Measurements from ENCODE around the gene ZNF776. TPM values are rescaled to one million over a fixed set of nuclear protein-coding genes. Genes with fewer than 3 reads are reported as not detected.
"Not testable (repeated sequence)": the region's sequence is repeated elsewhere in the genome, so short reads cannot be mapped to it uniquely, and the experiment has no call there.

Gene ZNF776
- polyA plus RNA-seq, 1 donor from 2014 or later: 13.4 TPM

- Mint-ChIP-seq H3K9me3 (peaks cover 26 to 42% (median 33%) of the 10 kb centered on the region in 3 donors), H3K4me1 (peaks cover 0 to 5% (median 4%) of the 10 kb centered on the region in 3 donors), H3K36me3 (peaks cover 48% of the 10 kb centered on the region), H3K27ac (no peak overlapping the region), H3K27me3 (no peaks in the 10 kb centered on the region), H3K4me3 (no peak overlapping the region)
Observed at GRCh38 chr19:57755031-57755430, 8.4 kb downstream of the ZNF776 start.

GRCh38 chr19:57757941-57758340 lies 11.3 kb downstream of the ZNF776 start:
- Mint-ChIP-seq H3K9me3 (peaks cover 17 to 23% (median 18%) of the 10 kb centered on the region in 3 donors), H3K4me1 (no peaks in the 10 kb centered on the region), H3K27me3 (no peaks in the 10 kb centered on the region), H3K27ac (no peak overlapping the region), H3K36me3 (peaks cover 31% of the 10 kb centered on the region), H3K4me3 (no peak overlapping the region)

GRCh38 chr19:57759096-57759495 lies 12.5 kb downstream of the ZNF776 start:
- H3K4me1 Mint-ChIP-seq: no peaks in the 10 kb centered on the region
- no peak overlapping the region for H3K27ac Mint-ChIP-seq
- H3K4me3 Mint-ChIP-seq: no peak overlapping the region
- H3K9me3 Mint-ChIP-seq: peaks cover 7 to 15% (median 11%) of the 10 kb centered on the region in 3 donors
- no peaks in the 10 kb centered on the region for H3K27me3 Mint-ChIP-seq
- H3K36me3 Mint-ChIP-seq: peaks cover 24% of the 10 kb centered on the region

GRCh38 chr19:57769345-57770131 lies 22.9 kb downstream of the ZNF776 start, which contains the start of gene ZNF586:
TSS of gene ZNF586 (plus strand) at chr19:57769676. CDS start at chr19:57769843, 167 bp downstream.
- Mint-ChIP-seq H3K9me3 (peaks cover 10 to 17% (median 13%) of the 10 kb centered on the region in 3 donors), H3K27me3 (no peaks in the 10 kb centered on the region), H3K36me3 (peaks cover 14% of the 10 kb centered on the region), H3K27ac (peak within 1 kb of the TSS; percentile 60 to 96 (median 92)), H3K4me3 (peak within 1 kb of the TSS; percentile 91 to 99 (median 96)), H3K4me1 (peaks cover 23 to 29% (median 25%) of the 10 kb centered on the region in 3 donors)

GRCh38 chr19:57771417-57771816 lies 24.8 kb downstream of the ZNF776 start:
- H3K9me3 Mint-ChIP-seq: peaks cover 13 to 27% (median 16%) of the 10 kb centered on the region in 3 donors
- H3K4me1 Mint-ChIP-seq: peaks cover 25 to 39% (median 27%) of the 10 kb centered on the region in 3 donors
- peaks cover 19% of the 10 kb centered on the region for H3K36me3 Mint-ChIP-seq
- peak overlapping the region; percentile 25 to 80 (median 38) for H3K4me3 Mint-ChIP-seq
- H3K27ac Mint-ChIP-seq: peak overlapping the region in 2 of 3 donors; percentile 15 to 39
- H3K27me3 Mint-ChIP-seq: no peaks in the 10 kb centered on the region

- Mint-ChIP-seq H3K27ac (no peak overlapping the region), H3K4me3 (peak overlapping the region in 1 of 4 donors; percentile 91), H3K4me1 (peaks cover 26 to 41% (median 31%) of the 10 kb centered on the region in 3 donors), H3K36me3 (peaks cover 31% of the 10 kb centered on the region), H3K27me3 (no peaks in the 10 kb centered on the region), H3K9me3 (peaks cover 13 to 37% (median 29%) of the 10 kb centered on the region in 3 donors)
Observed at GRCh38 chr19:57773488-57773887, 26.9 kb downstream of the ZNF776 start.

GRCh38 chr19:57776764-57777296 lies 30.2 kb downstream of the ZNF776 start:
- Mint-ChIP-seq H3K27me3 (no peaks in the 10 kb centered on the region), H3K36me3 (peaks cover 51% of the 10 kb centered on the region), H3K4me1 (peaks cover 14 to 27% (median 15%) of the 10 kb centered on the region in 3 donors), H3K4me3 (peak overlapping the region in 1 of 4 donors; percentile 56), H3K27ac (peak overlapping the region in 2 of 3 donors; percentile 47 to 74), H3K9me3 (peaks cover 16 to 54% (median 50%) of the 10 kb centered on the region in 3 donors)

- H3K36me3 Mint-ChIP-seq: peaks cover 45% of the 10 kb centered on the region
- H3K9me3 Mint-ChIP-seq: peaks cover 13 to 52% (median 50%) of the 10 kb centered on the region in 3 donors
- H3K27me3 Mint-ChIP-seq: no peaks in the 10 kb centered on the region
- no peak overlapping the region for H3K4me3 Mint-ChIP-seq
- peaks cover 10 to 18% (median 12%) of the 10 kb centered on the region in 3 donors for H3K4me1 Mint-ChIP-seq
- H3K27ac Mint-ChIP-seq: peak overlapping the region in 1 of 3 donors; percentile 35
Observed at GRCh38 chr19:57778336-57778735, 31.7 kb downstream of the ZNF776 start.

- H3K9me3 Mint-ChIP-seq: peaks cover 9 to 50% (median 47%) of the 10 kb centered on the region in 3 donors
- peak overlapping the region in 1 of 3 donors; percentile 28 for H3K27ac Mint-ChIP-seq
- H3K4me3 Mint-ChIP-seq: no peak overlapping the region
- H3K4me1 Mint-ChIP-seq: peaks cover 8 to 13% (median 10%) of the 10 kb centered on the region in 3 donors
- H3K27me3 Mint-ChIP-seq: no peaks in the 10 kb centered on the region
- peaks cover 42% of the 10 kb centered on the region for H3K36me3 Mint-ChIP-seq
Observed at GRCh38 chr19:57779220-57779845, 32.7 kb downstream of the ZNF776 start.

GRCh38 chr19:57786286-57786685 lies 39.7 kb downstream of the ZNF776 start:
- H3K4me3 Mint-ChIP-seq: no peak overlapping the region
- peaks cover 0 to 2% (median 1%) of the 10 kb centered on the region in 3 donors for H3K4me1 Mint-ChIP-seq
- H3K9me3 Mint-ChIP-seq: peaks cover 0 to 18% (median 15%) of the 10 kb centered on the region in 3 donors
- peak overlapping the region in 1 of 3 donors; percentile 59 for H3K27ac Mint-ChIP-seq
- no peaks in the 10 kb centered on the region for H3K27me3 Mint-ChIP-seq
- H3K36me3 Mint-ChIP-seq: peaks cover 20% of the 10 kb centered on the region

- Mint-ChIP-seq H3K27me3 (no peaks in the 10 kb centered on the region), H3K4me1 (peaks cover 0 to 2% (median 1%) of the 10 kb centered on the region in 3 donors), H3K4me3 (no peak overlapping the region), H3K9me3 (peaks cover 0 to 15% (median 15%) of the 10 kb centered on the region in 3 donors), H3K36me3 (peaks cover 20% of the 10 kb centered on the region), H3K27ac (no peak overlapping the region)
Observed at GRCh38 chr19:57786906-57787305, 40.3 kb downstream of the ZNF776 start.

- peaks cover 0 to 4% (median 1%) of the 10 kb centered on the region in 3 donors for H3K4me1 Mint-ChIP-seq
- peaks cover 0 to 15% (median 10%) of the 10 kb centered on the region in 3 donors for H3K9me3 Mint-ChIP-seq
- no peak overlapping the region for H3K4me3 Mint-ChIP-seq
- H3K27me3 Mint-ChIP-seq: no peaks in the 10 kb centered on the region
- H3K27ac Mint-ChIP-seq: no peak overlapping the region
- peaks cover 21% of the 10 kb centered on the region for H3K36me3 Mint-ChIP-seq
Observed at GRCh38 chr19:57788114-57788692, 41.6 kb downstream of the ZNF776 start.

GRCh38 chr19:57789288-57789687 lies 42.7 kb downstream of the ZNF776 start:
- peaks cover 20% of the 10 kb centered on the region for H3K36me3 Mint-ChIP-seq
- H3K27ac Mint-ChIP-seq: no peak overlapping the region

GRCh38 chr19:57796580-57796979 lies 50.0 kb downstream of the ZNF776 start:
- not testable (repeated sequence) for H3K36me3 Mint-ChIP-seq, H3K4me3 Mint-ChIP-seq, H3K9me3 Mint-ChIP-seq, H3K27ac Mint-ChIP-seq, H3K27me3 Mint-ChIP-seq
- H3K4me1 Mint-ChIP-seq: peaks cover 3 to 14% (median 7%) of the 10 kb centered on the region in 3 donors

More at GRCh38 chr19:57789288-57789687, 42.7 kb downstream of the ZNF776 start:
- H3K27me3 Mint-ChIP-seq: no peaks in the 10 kb centered on the region
- H3K9me3 Mint-ChIP-seq: peaks cover 0 to 15% (median 10%) of the 10 kb centered on the region in 3 donors
- H3K4me3 Mint-ChIP-seq: no peak overlapping the region
- H3K4me1 Mint-ChIP-seq: peaks cover 0 to 4% (median 1%) of the 10 kb centered on the region in 3 donors

Data from IgD-negative memory B cell (primary cell).